Aorta (tissue), 5 donors: Measurements from ENCODE around the gene UBAC2. TPM values are rescaled to one million over a fixed set of nuclear protein-coding genes. Genes with fewer than 3 reads are reported as not detected.

ENCODE experiments used
- ATAC-seq: fragments of 200-7000 bp; cut with Tn5 transposase; one replicate; pipeline ENCODE4 v1.9.1; 2022; ENCODE audit warnings: moderate library complexity; ENCODE audit not compliant: low FRiP score
- DNase-seq, 2 donors: peaks; one replicate each; pipeline ENCODE4 v3.0.0-alpha.2; 2020
- H3K27ac ChIP-seq, 2 donors: one replicate each; pipeline ENCODE4 v1.5.1; 2013; ENCODE audit warnings: low read length in 2 of 2, mild to moderate bottlenecking in 2 of 2, moderate library complexity in 2 of 2, control low read depth in 1 of 2, inconsistent platforms in 1 of 2, low read depth in 1 of 2
- H3K27me3 ChIP-seq, 2 donors: one replicate each; pipeline ENCODE4 v1.6.1; 2013; ENCODE audit warnings: control low read depth in 1 of 2, low read length in 1 of 2, mild to moderate bottlenecking in 1 of 2, moderate library complexity in 1 of 2; ENCODE audit not compliant: insufficient read depth in 2 of 2, control insufficient read depth in 1 of 2
- H3K36me3 ChIP-seq, 2 donors: one replicate each; pipeline ENCODE4 v1.6.1; 2013; ENCODE audit warnings: control low read depth in 1 of 2, low read length in 1 of 2, mild to moderate bottlenecking in 1 of 2; ENCODE audit not compliant: insufficient read depth in 2 of 2, control insufficient read depth in 1 of 2
- H3K4me1 ChIP-seq, 2 donors: one replicate each; pipeline ENCODE4 v1.6.1; 2013; ENCODE audit warnings: low read length in 2 of 2, control low read depth in 1 of 2, mild to moderate bottlenecking in 1 of 2, moderate library complexity in 1 of 2; ENCODE audit not compliant: insufficient read depth in 2 of 2, control insufficient read depth in 1 of 2
- H3K4me3 ChIP-seq, 2 donors: one replicate each; pipeline ENCODE4 v1.5.1; 2013; ENCODE audit warnings: low read length in 2 of 2, control low read depth in 1 of 2, mild to moderate bottlenecking in 1 of 2
- H3K9me3 ChIP-seq: one replicate; pipeline ENCODE4 v1.6.1; 2013; ENCODE audit warnings: mild to moderate bottlenecking, low read length; ENCODE audit not compliant: control insufficient read depth
- WGBS, 2 donors: extraction: QIAGEN DNeasy Blood & Tissue Kit; methylation state at CpG; one replicate each; pipeline ENCODE4 v1.1.7; 2013; 5-methylcytosine and 5-hydroxymethylcytosine counted together
- intact Hi-C, 2 donors: fragments of 100-400 bp; cut with DNase I; formaldehyde crosslinking; loops; one replicate each; pipeline versions ENCODE4 v1.14.2 to v1.15.0; 2022
- polyA plus RNA-seq, 2 donors: library from polyadenylated mRNA; stranded (reverse); fragments of 200-250 nt; gene quantifications; one replicate each; pipeline ENCODE4 v1.2.3, GENCODE V29; 2013
- total RNA-seq, 2 donors: library from RNA; stranded (reverse); fragmentation: NEBNext Ultra II Directional; extraction: Animal tissue kit (Norgen Biotek cat#: 25700); gene quantifications; one replicate each; pipeline ENCODE4 v1.2.1, GENCODE V29; 2021
- donor health status: healthy with polysubstance abuse.
- donor health status: Bipolar disorder and iron deficiency.
- donor health status: DM: no; HTN: no; CAD: no.
- donor health status: DM: no; HTN: no; CAD: no.
- donor health status: DM: yes; HTN: yes; CAD: no.

UBAC2 gene
- total and polyA plus RNA-seq, 4 donors = 44.4 to 54.2 (median 48.5) TPM

GRCh38 chr13:99256709-99257108, 56.1 kb downstream of the UBAC2 start:
- no peaks in the 10 kb centered on the region for H3K27me3 ChIP-seq
- ATAC-seq = no peak

DNA sequence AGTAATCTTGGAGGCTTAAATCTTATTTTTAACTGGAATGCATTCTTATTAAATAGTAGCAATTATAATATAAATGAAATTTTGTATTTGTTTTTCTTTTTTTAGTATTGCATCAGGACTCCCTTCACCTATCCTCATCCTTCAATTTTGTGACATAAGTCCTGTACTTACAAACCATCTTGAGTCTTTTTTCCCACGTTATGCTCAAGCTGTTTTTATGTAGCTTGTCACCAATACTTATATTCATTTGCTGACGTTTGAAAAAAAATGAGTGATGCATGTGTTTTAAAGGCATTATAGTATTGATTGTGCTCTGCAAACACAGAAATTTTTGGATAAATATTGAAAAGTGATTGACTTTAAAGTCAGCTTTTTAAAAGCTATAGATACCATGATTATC, 56.6 kb downstream of the UBAC2 start:
- H3K27me3 ChIP-seq = no peaks in the 10 kb centered on the region
- H3K4me3 ChIP-seq = no peak overlapping the region
- DNase-seq (no peak), ATAC-seq (no peak)
- 84 to 90% methylated on average over 2 of the region's 2 CpGs for WGBS, 2 donors
- intact Hi-C loops = no loop called here
- no peaks in the 10 kb centered on the region for H3K9me3 ChIP-seq
- H3K36me3 ChIP-seq = peaks cover 0 to 3% of the 10 kb centered on the region in 2 donors
- no peaks in the 10 kb centered on the region for H3K4me1 ChIP-seq
- no peak overlapping the region for H3K27ac ChIP-seq

More at GRCh38 chr13:99256709-99257108, 56.1 kb downstream of the UBAC2 start:
- no peak for DNase-seq
- Histone ChIP-seq H3K27ac (no peak overlapping the region), H3K4me1 (no peaks in the 10 kb centered on the region), H3K36me3 (peaks cover 0 to 3% of the 10 kb centered on the region in 2 donors), H3K4me3 (no peak overlapping the region), H3K9me3 (no peaks in the 10 kb centered on the region)
- intact Hi-C loops = no loop called here
- WGBS, 2 donors = 68 to 69% methylated on average over 3 of the region's 3 CpGs

GRCh38 chr13:99258210-99258860, 57.7 kb downstream of the UBAC2 start, which contains the start of gene GPR18:
GPR18 (minus strand) TSS chr13:99258379; CDS start chr13:99255872, 2,507 bp downstream.
- Histone ChIP-seq H3K27ac (no peak within 1 kb of the TSS), H3K4me3 (no peak within 1 kb of the TSS), H3K9me3 (no peaks in the 10 kb centered on the region), H3K4me1 (no peaks in the 10 kb centered on the region), H3K36me3 (peaks cover 0 to 3% of the 10 kb centered on the region in 2 donors), H3K27me3 (no peaks in the 10 kb centered on the region)
- no peak for ATAC-seq
- 86 to 90% methylated on average over 4 of the region's 4 CpGs for WGBS, 2 donors
- DNase-seq = no peak
- intact Hi-C loops = no loop called here

GRCh38 chr13:99258946-99259345, 58.3 kb downstream of the UBAC2 start:
- Histone ChIP-seq H3K9me3 (no peaks in the 10 kb centered on the region), H3K36me3 (peaks cover 0 to 3% of the 10 kb centered on the region in 2 donors), H3K27ac (no peak overlapping the region), H3K4me3 (no peak overlapping the region), H3K27me3 (no peaks in the 10 kb centered on the region), H3K4me1 (no peaks in the 10 kb centered on the region)
- DNase-seq (no peak), ATAC-seq (no peak)
- intact Hi-C loops = no loop called here
- WGBS, 2 donors = 91 to 92% methylated on average over 3 of the region's 3 CpGs

GRCh38 chr13:99260216-99260615, 59.6 kb downstream of the UBAC2 start:
- ATAC-seq = no peak
- peaks cover 0 to 3% of the 10 kb centered on the region in 2 donors for H3K36me3 ChIP-seq
- no peaks in the 10 kb centered on the region for H3K27me3 ChIP-seq
- H3K4me1 ChIP-seq = no peaks in the 10 kb centered on the region
- intact Hi-C loops = no loop called here
- no peaks in the 10 kb centered on the region for H3K9me3 ChIP-seq
- DNase-seq = no peak
- H3K4me3 ChIP-seq = no peak overlapping the region
- no peak overlapping the region for H3K27ac ChIP-seq
- WGBS, 2 donors = 89 to 94% methylated on average over 5 of the region's 5 CpGs

GRCh38 chr13:99261059-99261458, 60.4 kb downstream of the UBAC2 start:
- ATAC-seq = no peak
- intact Hi-C loops = no loop called here
- H3K4me1 ChIP-seq = no peaks in the 10 kb centered on the region

GRCh38 chr13:99263126-99263785, 62.6 kb downstream of the UBAC2 start:
- intact Hi-C loops = no loop called here
- DNase-seq = no peak
- 86 to 88% methylated on average over 7 of the region's 7 CpGs for WGBS, 2 donors
- H3K4me3 ChIP-seq = no peak overlapping the region
- H3K27me3 ChIP-seq = no peaks in the 10 kb centered on the region
- H3K36me3 ChIP-seq = no peaks in the 10 kb centered on the region
- no peak overlapping the region for H3K27ac ChIP-seq
- no peaks in the 10 kb centered on the region for H3K4me1 ChIP-seq
- no peak for ATAC-seq
- H3K9me3 ChIP-seq = no peaks in the 10 kb centered on the region

More at GRCh38 chr13:99261059-99261458, 60.4 kb downstream of the UBAC2 start:
- DNase-seq = no peak
- WGBS, 2 donors = 95 to 96% methylated on average over 1 of the region's 1 CpG
- H3K27me3 ChIP-seq = no peaks in the 10 kb centered on the region
- no peak overlapping the region for H3K27ac ChIP-seq
- peaks cover 0 to 3% of the 10 kb centered on the region in 2 donors for H3K36me3 ChIP-seq
- H3K9me3 ChIP-seq = no peaks in the 10 kb centered on the region
- H3K4me3 ChIP-seq = no peak overlapping the region

DNA sequence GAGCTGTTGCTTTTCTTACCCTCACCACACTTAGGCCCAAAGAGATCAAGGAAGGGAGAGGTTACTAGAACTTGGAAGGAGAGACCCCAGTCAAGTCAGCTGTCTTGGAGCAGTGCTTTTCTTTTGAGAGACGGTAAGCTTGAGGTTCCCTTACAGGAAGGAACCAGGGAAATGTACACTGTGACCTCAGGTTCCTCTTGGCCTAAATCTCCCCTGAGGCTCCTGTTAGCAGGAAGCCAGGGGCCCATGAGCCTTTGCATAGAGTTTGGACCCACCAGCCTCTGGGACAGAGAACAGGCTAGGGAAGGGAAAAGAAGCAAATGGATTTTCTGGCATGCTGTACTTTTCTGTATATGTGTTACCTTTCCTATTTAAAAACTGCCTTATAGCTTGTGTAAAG, 63.4 kb downstream of the UBAC2 start:
- Histone ChIP-seq H3K4me1 (no peaks in the 10 kb centered on the region), H3K9me3 (no peaks in the 10 kb centered on the region), H3K27ac (no peak overlapping the region), H3K36me3 (no peaks in the 10 kb centered on the region), H3K27me3 (no peaks in the 10 kb centered on the region), H3K4me3 (no peak overlapping the region)
- WGBS, 2 donors = 55% methylated on average over 1 of the region's 1 CpG
- intact Hi-C loops = loop anchor here in 1 of 2 donors (2.0 kb wide), 1 partner anchor 87 kb away; no protein-coding TSS in a partner anchor
- ATAC-seq = no peak
- DNase-seq = no peak
